Erythroblast (primary cell): ENCODE measurements around the gene DIP2A.

Experiments used
- DNase-seq, 2 experiments: peaks; one replicate each; lab custom pipeline; 2025; lab: John Stamatoyannopoulos, UW
- GATA1 ChIP-seq: IDR thresholded peaks from 2 replicates; pipeline ENCODE4 v1.6.1; 2011; ENCODE audit warnings: low read depth, mild to moderate bottlenecking, control low read depth, low read length, moderate library complexity
- POLR2A ChIP-seq: IDR thresholded peaks from 2 replicates; pipeline ENCODE4 v1.6.1; 2011; ENCODE audit warnings: mild to moderate bottlenecking, low read length

The DIP2A gene

DNA sequence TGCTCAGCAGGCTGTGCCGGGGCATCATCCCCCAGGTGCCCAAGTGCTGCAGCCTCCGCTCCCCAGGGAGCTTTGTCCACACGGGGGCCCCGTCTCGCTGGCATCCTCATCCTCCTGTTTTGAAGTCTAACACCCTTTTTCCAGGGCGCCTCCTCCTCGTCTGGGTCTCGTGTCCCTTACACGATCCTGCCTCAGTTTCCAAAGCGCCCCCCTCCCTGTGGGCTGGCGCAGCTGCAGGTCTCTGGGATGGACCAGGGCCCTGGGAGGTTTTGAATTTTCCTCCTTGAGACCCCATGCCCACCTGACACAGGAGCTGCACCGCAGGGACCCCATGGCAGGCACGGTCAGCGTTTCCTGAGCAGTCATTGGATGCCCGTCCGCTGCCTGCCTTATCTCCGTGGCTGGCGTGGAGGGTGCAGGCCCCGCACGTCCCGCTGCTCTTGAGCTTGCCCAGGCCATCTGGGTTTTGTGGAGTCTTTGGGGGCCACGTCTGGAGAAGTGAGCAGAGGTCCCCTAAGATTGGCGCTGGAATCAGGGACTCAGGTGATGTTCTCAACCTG, 37.4 kb upstream of the DIP2A start:
- no peak for TF ChIP-seq GATA1
- no peak for TF ChIP-seq POLR2A

GRCh38 chr21:46421756-46422555, 36.7 kb upstream of the DIP2A start:
- TF ChIP-seq POLR2A (no peak), GATA1 (no peak)
- DNase-seq: no peak

More for the DNA sequence above, 37.4 kb upstream of the DIP2A start:
- DNase-seq: no peak

DNA sequence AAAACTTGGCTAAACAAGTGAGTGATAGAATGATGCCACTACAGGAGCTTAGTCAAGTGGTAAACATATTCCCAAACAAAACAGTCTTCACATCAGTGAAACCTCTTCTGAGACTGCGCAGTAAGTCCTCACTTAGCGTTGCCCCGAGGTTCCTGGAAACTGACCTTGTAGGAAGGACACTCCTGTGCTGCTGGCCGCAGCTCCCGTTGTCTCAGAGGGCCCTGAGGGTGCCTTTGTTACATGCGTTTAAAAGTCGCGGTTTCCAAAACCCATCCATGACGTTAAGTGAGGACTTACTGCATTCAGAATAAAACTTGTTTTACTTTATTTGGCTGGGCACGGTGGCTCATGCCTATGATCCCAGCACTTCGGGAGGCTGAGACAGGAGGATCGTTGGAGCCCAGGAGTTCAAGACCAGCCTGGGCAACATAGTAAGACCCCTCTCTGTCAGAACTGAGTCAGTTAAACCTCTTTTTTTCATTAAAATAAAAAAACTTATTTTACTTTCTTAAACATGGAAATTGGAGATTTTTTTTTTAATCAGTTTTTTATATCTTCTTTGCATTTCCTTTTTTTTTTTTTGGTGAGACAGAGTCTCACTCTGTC, 36.0 kb upstream of the DIP2A start:
- TF ChIP-seq GATA1 (no peak), POLR2A (no peak)
- no peak for DNase-seq

- no peak for DNase-seq
- TF ChIP-seq POLR2A (no peak), GATA1 (no peak)
Observed at GRCh38 chr21:46423546-46424038, 35.1 kb upstream of the DIP2A start.

DNA sequence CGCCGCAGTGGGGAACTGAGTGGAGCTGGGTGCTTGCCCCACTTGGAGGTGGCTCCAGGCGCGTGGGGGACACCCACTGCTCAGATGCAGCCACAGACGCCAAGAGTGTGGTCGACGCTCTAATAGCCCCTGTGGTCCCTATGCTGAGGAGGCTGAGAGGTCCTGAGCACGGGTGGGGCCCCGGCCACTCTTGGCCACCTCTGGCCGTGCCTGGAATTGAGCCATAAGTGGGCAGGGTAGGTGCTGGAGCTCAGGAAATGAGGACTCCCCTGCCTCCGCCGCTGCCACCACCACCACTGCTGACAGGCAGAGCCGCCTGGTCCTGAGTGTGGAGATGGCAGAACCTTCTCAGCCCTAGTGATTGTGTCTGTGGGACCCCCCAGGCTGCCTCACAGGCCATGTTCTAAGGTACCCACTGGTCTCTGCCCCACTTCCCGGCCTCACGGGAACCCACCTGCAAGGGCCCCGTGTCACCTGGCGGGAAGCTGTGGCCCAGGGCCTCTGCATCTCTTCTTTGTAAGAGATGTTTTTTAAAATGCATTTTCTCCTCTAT, 34.6 kb upstream of the DIP2A start:
- TF ChIP-seq POLR2A: no peak
- TF ChIP-seq GATA1: no peak
- no peak for DNase-seq

- TF ChIP-seq GATA1: no peak
- TF ChIP-seq POLR2A: no peak
- DNase-seq: no peak
Observed at GRCh38 chr21:46424621-46425020, 34.1 kb upstream of the DIP2A start.

- DNase-seq: no peak
- TF ChIP-seq GATA1 (no peak), POLR2A (no peak)
Observed at GRCh38 chr21:46425041-46425440, 33.6 kb upstream of the DIP2A start.

DNA sequence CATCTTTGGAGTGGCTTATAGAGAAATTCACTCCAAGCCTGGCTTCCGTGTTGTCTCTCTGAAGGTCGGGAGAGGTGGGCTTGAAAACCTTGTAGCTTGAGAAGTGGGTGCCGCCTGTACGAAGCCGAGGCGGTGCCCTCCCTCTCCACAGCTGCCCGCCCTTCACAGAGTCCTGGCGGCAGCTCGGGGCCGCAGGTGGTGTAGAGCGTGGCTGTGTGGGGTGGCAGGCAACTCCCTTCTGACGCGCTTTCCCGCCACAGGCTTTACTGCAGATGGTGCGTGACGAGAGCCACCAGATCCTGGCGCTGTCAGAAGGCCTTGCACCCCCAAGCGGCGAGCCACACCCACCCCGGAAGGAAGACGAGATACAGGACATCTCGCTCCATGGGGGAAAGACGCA, 33.1 kb upstream of the DIP2A start:
- DNase-seq: no peak

GRCh38 chr21:46426313-46427046, 32.2 kb upstream of the DIP2A start:
- no peak for TF ChIP-seq GATA1
- TF ChIP-seq POLR2A: no peak
- no peak for DNase-seq

More for the DNA sequence above, 33.1 kb upstream of the DIP2A start:
- TF ChIP-seq GATA1: no peak
- no peak for TF ChIP-seq POLR2A

DNA sequence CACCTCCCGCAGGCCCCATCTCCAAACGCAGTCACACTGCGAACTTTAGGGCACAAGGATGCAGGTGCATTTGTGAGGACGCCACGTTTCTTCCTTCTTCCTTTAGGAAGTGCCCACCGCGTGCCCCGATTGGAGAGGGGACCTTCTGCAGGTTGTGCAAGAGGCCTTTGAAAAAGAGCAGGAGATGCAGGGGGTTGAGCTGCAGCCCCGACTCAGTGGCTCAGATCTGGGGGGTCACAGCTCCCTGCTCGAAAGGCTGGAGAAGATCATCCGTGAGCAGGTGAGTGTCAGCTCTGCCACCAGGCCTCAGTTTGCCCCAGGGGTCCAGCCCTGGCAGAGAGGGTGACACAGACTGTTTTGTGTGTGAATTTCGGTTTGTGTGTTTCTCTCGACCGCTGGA, 31.2 kb upstream of the DIP2A start:
- no peak for DNase-seq
- no peak for TF ChIP-seq POLR2A
- TF ChIP-seq GATA1: no peak

GRCh38 chr21:46428286-46428685, 30.4 kb upstream of the DIP2A start:
- no peak for DNase-seq
- no peak for TF ChIP-seq POLR2A

GRCh38 chr21:46428987-46429710, 29.5 kb upstream of the DIP2A start:
- TF ChIP-seq POLR2A (no peak), GATA1 (no peak)
- DNase-seq: no peak

DNA sequence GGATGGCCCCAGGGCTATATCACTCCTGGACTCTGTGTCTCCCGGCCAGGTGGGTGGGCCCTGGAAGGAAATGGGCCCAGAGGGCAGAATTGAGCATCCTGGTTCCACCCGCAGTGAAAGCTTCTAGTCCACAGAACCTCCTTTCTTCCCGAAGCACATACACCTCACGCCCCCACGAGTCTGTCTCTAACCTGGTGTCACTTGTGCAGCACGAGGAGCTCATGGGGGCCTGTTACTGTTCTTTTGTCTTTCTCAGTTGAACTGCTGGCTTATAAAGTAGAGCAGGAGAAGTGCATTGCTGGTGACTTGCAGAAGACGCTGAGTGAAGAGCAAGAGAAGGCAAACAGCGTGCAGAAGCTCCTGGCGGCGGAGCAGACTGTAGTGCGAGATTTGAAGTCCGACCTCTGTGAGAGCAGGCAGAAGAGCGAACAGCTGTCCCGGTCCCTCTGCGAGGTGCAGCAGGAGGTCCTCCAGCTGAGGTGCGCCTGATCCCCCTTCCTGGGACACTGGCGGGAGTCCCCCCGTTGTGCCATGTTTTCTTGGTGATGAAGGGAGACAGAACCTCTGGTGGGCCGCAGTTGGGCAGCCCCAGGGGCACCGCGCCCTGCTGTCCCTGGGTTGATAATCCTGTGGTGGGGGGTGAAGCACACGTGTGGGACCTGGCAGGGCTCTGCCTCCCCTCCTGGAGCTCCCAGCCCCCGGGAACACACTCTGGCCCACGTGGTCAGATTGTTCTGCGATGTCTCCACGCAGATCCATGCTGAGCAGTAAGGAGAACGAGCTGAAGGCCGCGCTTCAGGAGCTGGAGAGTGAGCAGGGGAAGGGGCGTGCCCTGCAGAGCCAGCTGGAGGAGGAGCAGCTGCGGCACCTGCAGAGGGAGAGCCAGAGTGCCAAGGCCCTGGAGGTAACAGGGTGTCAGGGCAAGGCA, 28.7 kb upstream of the DIP2A start:
- TF ChIP-seq GATA1 (no peak), POLR2A (no peak)
- DNase-seq: no peak
